ENCODE data around the gene SHCBP1L. TPM values are rescaled to one million over a fixed set of nuclear protein-coding genes. Genes with fewer than 3 reads are reported as not detected.

SHCBP1L gene
- total RNA-seq, 1 donor from 2014 or later = not detected

DNA sequence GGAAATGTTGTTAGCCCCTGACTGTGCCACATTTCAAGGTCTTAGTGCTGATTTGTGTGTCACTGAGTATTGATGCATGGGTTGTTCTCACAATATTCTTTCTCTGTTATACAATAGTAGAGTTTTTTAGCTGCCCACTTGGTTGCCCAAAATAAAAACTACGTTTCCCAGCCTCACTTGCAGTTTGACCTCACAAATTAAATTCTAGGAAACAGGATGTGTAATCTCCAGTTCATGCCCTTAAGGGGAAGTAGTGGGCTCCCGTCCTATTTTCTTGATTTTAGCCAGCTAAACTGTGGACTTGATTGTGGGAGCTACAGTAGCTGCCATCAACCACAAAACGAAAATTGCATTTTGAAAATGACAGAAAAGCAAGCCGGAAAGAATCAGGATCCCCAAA is 42.9 kb upstream of the SHCBP1L start:
- Histone ChIP-seq H3K36me3 (no peaks in the 10 kb centered on the region), H3K4me3 (no peak overlapping the region), H3K27me3 (ENCODE audit: low read depth) (no peaks in the 10 kb centered on the region), H3K27ac (replicated peaks) (no peak overlapping the region), H3K9me3 (replicated peaks) (no peaks in the 10 kb centered on the region), H3K4me1 (no peaks in the 10 kb centered on the region)
- intact Hi-C loops (cut with micrococcal nuclease) = no loop called here
- TF ChIP-seq, protein P1, sequence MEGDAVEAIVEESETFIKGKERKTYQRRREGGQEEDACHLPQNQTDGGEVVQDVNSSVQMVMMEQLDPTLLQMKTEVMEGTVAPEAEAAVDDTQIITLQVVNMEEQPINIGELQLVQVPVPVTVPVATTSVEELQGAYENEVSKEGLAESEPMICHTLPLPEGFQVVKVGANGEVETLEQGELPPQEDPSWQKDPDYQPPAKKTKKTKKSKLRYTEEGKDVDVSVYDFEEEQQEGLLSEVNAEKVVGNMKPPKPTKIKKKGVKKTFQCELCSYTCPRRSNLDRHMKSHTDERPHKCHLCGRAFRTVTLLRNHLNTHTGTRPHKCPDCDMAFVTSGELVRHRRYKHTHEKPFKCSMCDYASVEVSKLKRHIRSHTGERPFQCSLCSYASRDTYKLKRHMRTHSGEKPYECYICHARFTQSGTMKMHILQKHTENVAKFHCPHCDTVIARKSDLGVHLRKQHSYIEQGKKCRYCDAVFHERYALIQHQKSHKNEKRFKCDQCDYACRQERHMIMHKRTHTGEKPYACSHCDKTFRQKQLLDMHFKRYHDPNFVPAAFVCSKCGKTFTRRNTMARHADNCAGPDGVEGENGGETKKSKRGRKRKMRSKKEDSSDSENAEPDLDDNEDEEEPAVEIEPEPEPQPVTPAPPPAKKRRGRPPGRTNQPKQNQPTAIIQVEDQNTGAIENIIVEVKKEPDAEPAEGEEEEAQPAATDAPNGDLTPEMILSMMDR (IDR thresholded peaks at IDR 0.05; ENCODE audit: borderline replicate concordance) = no peak
- no peak for DNase-seq

GRCh38 chr1:182993746-182994145 is 40.8 kb upstream of the SHCBP1L start:
- H3K4me3 ChIP-seq = no peak overlapping the region
- intact Hi-C loops (cut with micrococcal nuclease) = no loop called here
- H3K36me3 ChIP-seq = no peaks in the 10 kb centered on the region
- H3K9me3 ChIP-seq (replicated peaks) = no peaks in the 10 kb centered on the region
- TF ChIP-seq, protein P1 (IDR thresholded peaks at IDR 0.05; ENCODE audit: borderline replicate concordance) = no peak
- no peaks in the 10 kb centered on the region for H3K27me3 ChIP-seq (ENCODE audit: low read depth)
- H3K4me1 ChIP-seq = no peaks in the 10 kb centered on the region
- H3K27ac ChIP-seq (replicated peaks) = no peak overlapping the region
- no peak for DNase-seq

- TF ChIP-seq, protein P1 (IDR thresholded peaks at IDR 0.05; ENCODE audit: borderline replicate concordance) = no peak
- H3K27me3 ChIP-seq (ENCODE audit: low read depth) = no peaks in the 10 kb centered on the region
- peaks cover 15% of the 10 kb centered on the region for H3K4me1 ChIP-seq
- no peak overlapping the region for H3K27ac ChIP-seq (replicated peaks)
- H3K4me3 ChIP-seq = no peak overlapping the region
- intact Hi-C loops (cut with micrococcal nuclease) = no loop called here
- no peaks in the 10 kb centered on the region for H3K36me3 ChIP-seq
- no peak for DNase-seq
- no peaks in the 10 kb centered on the region for H3K9me3 ChIP-seq (replicated peaks)
These were observed 37.6 kb upstream of the SHCBP1L start for GRCh38 chr1:182990413-182991144.

DNA sequence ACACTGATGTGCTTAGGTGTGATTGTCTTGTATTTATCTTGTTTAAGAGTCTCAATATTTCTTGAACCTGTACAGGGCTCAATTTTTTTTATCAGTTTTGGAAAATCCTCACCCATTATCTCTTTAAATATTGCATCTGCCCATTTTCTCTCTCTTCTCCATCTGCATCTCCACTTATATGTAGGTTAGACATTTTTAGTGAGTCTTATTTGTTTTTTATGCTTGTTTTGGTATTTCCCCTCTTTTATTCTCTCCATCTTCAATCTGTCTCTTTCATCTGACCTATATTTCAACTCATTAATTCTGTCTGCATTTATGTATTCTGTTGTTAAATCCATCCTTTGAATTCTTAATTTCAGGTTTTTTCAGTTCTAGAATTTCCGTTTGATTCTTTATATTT is 32.9 kb upstream of the SHCBP1L start:
- DNase-seq = no peak
- H3K27ac ChIP-seq (replicated peaks) = no peak overlapping the region
- H3K4me1 ChIP-seq = peaks cover 15% of the 10 kb centered on the region
- H3K9me3 ChIP-seq (replicated peaks) = no peaks in the 10 kb centered on the region
- TF ChIP-seq, protein P1 (IDR thresholded peaks at IDR 0.05; ENCODE audit: borderline replicate concordance) = no peak
- no peaks in the 10 kb centered on the region for H3K36me3 ChIP-seq
- intact Hi-C loops (cut with micrococcal nuclease) = no loop called here
- H3K4me3 ChIP-seq = no peak overlapping the region
- H3K27me3 ChIP-seq (ENCODE audit: low read depth) = no peaks in the 10 kb centered on the region

- Histone ChIP-seq H3K36me3 (no peaks in the 10 kb centered on the region), H3K4me1 (peaks cover 15% of the 10 kb centered on the region), H3K9me3 (replicated peaks) (no peaks in the 10 kb centered on the region), H3K27me3 (ENCODE audit: low read depth) (no peaks in the 10 kb centered on the region), H3K4me3 (no peak overlapping the region), H3K27ac (replicated peaks) (no peak overlapping the region)
- DNase-seq = no peak
- TF ChIP-seq, protein P1 (IDR thresholded peaks at IDR 0.05; ENCODE audit: borderline replicate concordance) = no peak
- intact Hi-C loops (cut with micrococcal nuclease) = no loop called here
These were observed 31.7 kb upstream of the SHCBP1L start for GRCh38 chr1:182984621-182985020.

Data from left ventricle myocardium inferior (tissue), 1 donor.